ENCODE data around the gene DDX20. TPM values are rescaled to one million over a fixed set of nuclear protein-coding genes. Genes with fewer than 3 reads are reported as not detected.
A peak's percentile ranks its signal among the peaks of the same experiment; 100 is the strongest.

The DDX20 gene
- total RNA-seq (100 to 1,000 TPM in 1 of 2 donors, 10 to 100 TPM in 1; 86.3 to 168 TPM), polyA plus RNA-seq (ENCODE audit: insufficient read depth, low read depth, low replicate concordance) (148 TPM)
- long read RNA-seq, donor 1, full-length matches to known transcripts, result 15 of 23 reads
- long read RNA-seq, donor 1, partial matches to known transcripts, result 8 of 23 reads
- long read RNA-seq, donor 1, other reads (novel, unspliced or antisense), result 0 of 23 reads
- long read RNA-seq, donor 2, full-length matches to known transcripts, result 1 of 1 reads
- long read RNA-seq, donor 2, partial matches to known transcripts, result 0 of 1 reads
- long read RNA-seq, donor 2, other reads (novel, unspliced or antisense), result 0 of 1 reads

GRCh38 chr1:111755331-111756123 lies at the start of gene DDX20:
TSS of gene DDX20 (plus strand) at chr1:111755901. CDS start at chr1:111755925, 24 bp downstream.
- H3K36me3 ChIP-seq (ENCODE audit: low read depth, missing control alignments), result no peaks in the 10 kb centered on the region
- H3K27ac ChIP-seq, result peak within 1 kb of the TSS; percentile 86 to 96
- intact Hi-C loops (cut with DNase I; ENCODE audit: low total_unique reads), result loop anchor here (10.0 kb wide), 1 partner anchor 271 kb away; no protein-coding TSS in a partner anchor
- no peaks in the 10 kb centered on the region for H3K9me3 ChIP-seq
- no peaks in the 10 kb centered on the region for H3K27me3 ChIP-seq
- TF ChIP-seq CTCF (IDR thresholded peaks at IDR 0.05) (peak; percentile 94 to 98 (median 97)), POLR2A (IDR thresholded peaks at IDR 0.05) (no peak)
- 0 to 1% methylated on average over 51 to 67 of the region's 67 CpGs for WGBS, 2 donors
- peak within 1 kb of the TSS; percentile 91 to 98 for H3K4me3 ChIP-seq
- peak; percentile 95 for DNase-seq
- H3K4me1 ChIP-seq, result peaks cover 17% of the 10 kb centered on the region

GRCh38 chr1:111706921-111707320 lies 48.8 kb upstream of the DDX20 start:
- Histone ChIP-seq H3K27me3 (no peaks in the 10 kb centered on the region), H3K27ac (no peak overlapping the region), H3K4me1 (no peaks in the 10 kb centered on the region), H3K9me3 (no peaks in the 10 kb centered on the region), H3K4me3 (no peak overlapping the region), H3K36me3 (ENCODE audit: low read depth, missing control alignments) (no peaks in the 10 kb centered on the region)
- DNase-seq, result no peak
- WGBS, 2 donors, result 89% methylated on average over 2 of the region's 2 CpGs
- TF ChIP-seq CTCF (IDR thresholded peaks at IDR 0.05) (no peak), POLR2A (IDR thresholded peaks at IDR 0.05) (no peak)
- intact Hi-C loops (cut with DNase I; ENCODE audit: low total_unique reads), result no loop called here

GRCh38 chr1:111707906-111708305 lies 47.8 kb upstream of the DDX20 start:
- 69 to 78% methylated on average over 9 of the region's 9 CpGs for WGBS, 2 donors
- H3K36me3 ChIP-seq (ENCODE audit: low read depth, missing control alignments), result no peaks in the 10 kb centered on the region

GRCh38 chr1:111709986-111710385 lies 45.7 kb upstream of the DDX20 start:
- H3K27ac ChIP-seq, result no peak overlapping the region
- no peaks in the 10 kb centered on the region for H3K36me3 ChIP-seq (ENCODE audit: low read depth, missing control alignments)
- intact Hi-C loops (cut with DNase I; ENCODE audit: low total_unique reads), result no loop called here

More at GRCh38 chr1:111707906-111708305, 47.8 kb upstream of the DDX20 start:
- Histone ChIP-seq H3K27me3 (no peaks in the 10 kb centered on the region), H3K9me3 (no peaks in the 10 kb centered on the region), H3K4me1 (no peaks in the 10 kb centered on the region), H3K27ac (no peak overlapping the region), H3K4me3 (no peak overlapping the region)
- TF ChIP-seq CTCF (IDR thresholded peaks at IDR 0.05) (no peak), POLR2A (IDR thresholded peaks at IDR 0.05) (no peak)
- intact Hi-C loops (cut with DNase I; ENCODE audit: low total_unique reads), result no loop called here
- DNase-seq, result no peak

More at GRCh38 chr1:111709986-111710385, 45.7 kb upstream of the DDX20 start:
- no peak for TF ChIP-seq POLR2A (IDR thresholded peaks at IDR 0.05)
- TF ChIP-seq CTCF (IDR thresholded peaks at IDR 0.05), result no peak
- Histone ChIP-seq H3K4me1 (no peaks in the 10 kb centered on the region), H3K4me3 (no peak overlapping the region), H3K27me3 (no peaks in the 10 kb centered on the region), H3K9me3 (no peaks in the 10 kb centered on the region)
- 84 to 85% methylated on average over 1 of the region's 1 CpG for WGBS, 2 donors
- no peak for DNase-seq
